Endothelial cell of umbilical vein (primary cell): Measurements from ENCODE around the gene TNFRSF11A. TPM values are rescaled to one million over a fixed set of nuclear protein-coding genes. Genes with fewer than 3 reads are reported as not detected.

Experiments
- BruUV-seq: library from RNA; stranded (reverse); fragments of 400-500 nt; replicated peaks from 2 replicates; lab custom pipeline; 2021; lab: Mats Ljungman, UMichigan
- CTCF ChIA-PET: fragments of 300-600, 350-600 bp; sonication (Branson Sonifier 250); formaldehyde crosslinking; loops from one replicate; lab custom pipeline; 2021; ENCODE audit warnings: antibody characterized with exemption, inconsistent platforms; lab: Charles Lee
- POLR2A ChIA-PET: fragments of 300-600, 350-600 bp; sonication (Branson Sonifier 250); formaldehyde crosslinking; loops from one replicate; lab custom pipeline; 2021; ENCODE audit warnings: antibody characterized with exemption, inconsistent platforms; lab: Charles Lee
- DNase-seq: peaks from one replicate; pipeline ENCODE4 v3.0.0-alpha.2; 2011; ENCODE audit warnings: low read depth, low spot score
- FAIRE-seq: peaks from 2 replicates; lab custom pipeline; 2011; peaks lifted over from hg19 to GRCh38; lab: Jason Lieb, UNC
- H2AFZ ChIP-seq: 2 replicates; pipeline ENCODE4 v1.6.0; 2012; ENCODE audit warnings: low read depth, low read length, control low read depth, inconsistent platforms
- H3K27ac ChIP-seq: 2 replicates; pipeline ENCODE4 v1.5.1; 2011; ENCODE audit warnings: low read depth, mild to moderate bottlenecking, control low read depth, low read length, moderate library complexity; ENCODE audit not compliant: insufficient read depth
- H3K27me3 ChIP-seq, 2 experiments: 2 replicates each; pipeline versions ENCODE4 v1.6.0 to v1.6.1; 2011; ENCODE audit warnings: low read length in 2 of 2, mixed read lengths in 1 of 2; ENCODE audit not compliant: control insufficient read depth in 2 of 2, insufficient read depth in 2 of 2
- H3K36me3 ChIP-seq, 2 experiments: 2 replicates in 1 of 2; 3 replicates in 1 of 2; pipeline ENCODE4 v1.5.1; 2011; ENCODE audit warnings: low read length in 2 of 2, mild to moderate bottlenecking in 1 of 2, moderate library complexity in 1 of 2; ENCODE audit not compliant: control insufficient read depth in 2 of 2, insufficient read depth in 2 of 2; ENCODE audit errors: extremely low read depth in 1 of 2
- H3K4me1 ChIP-seq: 3 replicates; pipeline ENCODE4 v1.5.1; 2011; ENCODE audit warnings: mild to moderate bottlenecking, low read length; ENCODE audit not compliant: control insufficient read depth, insufficient read depth; ENCODE audit errors: extremely low read depth
- H3K4me2 ChIP-seq: 2 replicates; pipeline ENCODE4 v1.6.1; 2011; ENCODE audit warnings: low read length, control low read depth, mixed read lengths; ENCODE audit not compliant: insufficient read depth
- H3K4me3 ChIP-seq, 3 experiments: fragments of 200-600 bp in 1 of 3; sonication (generic), shearing (Covaris generic) in 1 of 3; replicated peaks in 1 of 3; 2 replicates each; pipeline ENCODE4 v1.5.1; 2011 to 2016; ENCODE audit warnings: control low read depth in 3 of 3, low read length in 3 of 3, mild to moderate bottlenecking in 2 of 3, inconsistent platforms in 1 of 3, low read depth in 1 of 3, moderate library complexity in 1 of 3; ENCODE audit not compliant: insufficient read depth in 1 of 3
- H3K79me2 ChIP-seq: 2 replicates; pipeline ENCODE4 v1.6.0; 2012; ENCODE audit warnings: low read length, inconsistent platforms; ENCODE audit not compliant: control insufficient read depth, insufficient read depth
- H3K9ac ChIP-seq: replicated peaks from 2 replicates; pipeline ENCODE3; 2011; ENCODE audit warnings: low read length, control low read depth; ENCODE audit not compliant: insufficient read depth; ENCODE audit errors: extremely low read depth
- H3K9me1 ChIP-seq: replicated peaks from 3 replicates; pipeline ENCODE4 v1.6.0; 2011; ENCODE audit warnings: mild to moderate bottlenecking, low read length; ENCODE audit not compliant: control insufficient read depth, insufficient read depth; ENCODE audit errors: extremely low read depth
- H3K9me3 ChIP-seq: replicated peaks from 2 replicates; pipeline ENCODE4 v1.5.1; 2012; ENCODE audit warnings: low read length, inconsistent platforms; ENCODE audit not compliant: control insufficient read depth, insufficient read depth
- H4K20me1 ChIP-seq: replicated peaks from 2 replicates; pipeline ENCODE3; 2011; ENCODE audit warnings: mild to moderate bottlenecking, low read length; ENCODE audit not compliant: control insufficient read depth, insufficient read depth; ENCODE audit errors: extremely low read depth
- CTCF ChIP-seq, 2 donors: IDR thresholded peaks; 1 replicate in 1 of 2; 2 replicates in 1 of 2; pipeline ENCODE4 v1.5.1; 2011; ENCODE audit warnings: low read length in 2 of 2, mild to moderate bottlenecking in 2 of 2, moderate library complexity in 2 of 2, control low read depth in 1 of 2, inconsistent platforms in 1 of 2, low read depth in 1 of 2; ENCODE audit not compliant: insufficient read depth in 1 of 2; ENCODE audit errors: extremely low read depth in 1 of 2
- EZH2 ChIP-seq: IDR thresholded peaks from 2 replicates; pipeline ENCODE4 v1.6.1; 2012; ENCODE audit warnings: borderline replicate concordance, low read depth, mild to moderate bottlenecking, moderate library complexity, low read length, inconsistent platforms; ENCODE audit not compliant: severe bottlenecking
- FOS ChIP-seq: IDR thresholded peaks from 2 replicates; pipeline ENCODE4 v1.6.1; 2011; ENCODE audit warnings: mild to moderate bottlenecking, low read length, moderate library complexity, borderline replicate concordance; ENCODE audit not compliant: insufficient read depth
- GATA2 ChIP-seq: IDR thresholded peaks from 2 replicates; pipeline ENCODE4 v1.7.0; 2011; ENCODE audit warnings: low read depth, mild to moderate bottlenecking, moderate library complexity, mixed read lengths, low read length; ENCODE audit not compliant: insufficient read length, insufficient read depth
- JUN ChIP-seq: IDR thresholded peaks from 2 replicates; pipeline ENCODE4 v1.6.1; 2011; ENCODE audit warnings: borderline replicate concordance, low read depth; ENCODE audit not compliant: insufficient read length, insufficient read depth
- MAX ChIP-seq: IDR thresholded peaks from 2 replicates; pipeline ENCODE4 v1.6.1; 2011; ENCODE audit not compliant: insufficient read depth, insufficient read length
- MYC ChIP-seq: IDR thresholded peaks from one replicate; pipeline ENCODE4 v1.6.1; 2011; ENCODE audit warnings: mild to moderate bottlenecking, low read depth, low read length
- POLR2A ChIP-seq: IDR thresholded peaks from 2 replicates; pipeline ENCODE4 v1.6.1; 2012; ENCODE audit warnings: low read depth, mild to moderate bottlenecking, control low read depth, low read length
- POLR2AphosphoS5 ChIP-seq: IDR thresholded peaks from 2 replicates; pipeline ENCODE4 v1.6.1; 2012; ENCODE audit warnings: low read depth, mild to moderate bottlenecking, control low read depth, low read length, moderate library complexity; ENCODE audit not compliant: insufficient read depth
- dilution Hi-C: fragments of 300-500 bp; cut with MboI; formaldehyde crosslinking; loops from one replicate; pipeline ENCODE4 v1.15.0; 2019; ENCODE audit warnings: low sequenced_read_pairs; ENCODE audit not compliant: extremely low pct_ligation_motif_present
- intact Hi-C: fragments of 100-400 bp; cut with micrococcal nuclease; formaldehyde crosslinking; loops from one replicate; pipeline ENCODE4 v1.10.0; 2022
- polyA plus RNA-seq, 4 experiments: library from polyadenylated mRNA; depleted of rRNA in 3 of 4; stranded (reverse) in 3 of 4; unstranded in 1 of 4; fragments of >200 nt; gene quantifications; 2 replicates each; pipeline versions ENCODE4 v1.2.1 to v1.2.3, GENCODE V29; 2011 to 2012; ENCODE audit warnings: missing spikeins in 1 of 4
- total RNA-seq: library from RNA; stranded (reverse); gene quantifications from 2 replicates; pipeline ENCODE4 v1.2.3, GENCODE V29; 2021

TNFRSF11A gene
- total and polyA plus RNA-seq, 2 donors (not counting 3 experiments of a cell fraction or from before 2014, with no cell fraction given), result 10.4 to 11.1 TPM

GRCh38 chr18:62331581-62332356 lies 6.7 kb downstream of the TNFRSF11A start:
- no peaks in the 10 kb centered on the region for H3K27me3 ChIP-seq
- peak; percentile 34 for TF ChIP-seq POLR2AphosphoS5
- TF ChIP-seq CTCF (IDR thresholded peaks at IDR 0.05; ENCODE audit: extremely low read depth in 1 of 2, insufficient read depth in 1 of 2, low read depth in 1 of 2, low read length in 2 of 2), result no peak
- DNase-seq (peak; percentile 96), FAIRE-seq (peak; percentile 55)
- no peak overlapping the region for H3K4me3 ChIP-seq
- no peaks in the 10 kb centered on the region for H3K9me1 ChIP-seq
- peak overlapping the region; percentile 16 for H3K4me2 ChIP-seq
- POLR2A ChIA-PET, result interaction anchor here (0.9 kb wide), 1 partner anchor 16 kb away, joined by 3 read pairs; no protein-coding TSS in a partner anchor
- H2AFZ ChIP-seq, result no peak overlapping the region
- no peaks in the 10 kb centered on the region for H3K36me3 ChIP-seq
- no peaks in the 10 kb centered on the region for H4K20me1 ChIP-seq
- H3K79me2 ChIP-seq, result no peaks in the 10 kb centered on the region
- no peak overlapping the region for H3K9ac ChIP-seq
- peaks cover 81% of the 10 kb centered on the region for H3K4me1 ChIP-seq
- CTCF ChIA-PET, result interaction anchor here (0.7 to 2.4 kb wide), 11 partner anchors 12 to 252 kb away, joined by 3 to 12 read pairs (median 4); no protein-coding TSS in a partner anchor
- H3K27ac ChIP-seq, result peak overlapping the region; percentile 29
- intact Hi-C loops, result loop anchor here (5.0 to 10.0 kb wide), 2 partner anchors 49 to 727 kb away; no protein-coding TSS in a partner anchor
- dilution Hi-C loops, result no loop called here
- BruUV-seq, result no TSS peak
- no peaks in the 10 kb centered on the region for H3K9me3 ChIP-seq

- no peaks in the 10 kb centered on the region for H3K27me3 ChIP-seq
- intact Hi-C loops (loop anchor here (5.0 to 10.0 kb wide), 2 partner anchors 50 to 728 kb away; no protein-coding TSS in a partner anchor), dilution Hi-C loops (no loop called here)
- no peaks in the 10 kb centered on the region for H3K79me2 ChIP-seq
- H3K4me1 ChIP-seq, result peaks cover 76% of the 10 kb centered on the region
- H3K4me2 ChIP-seq, result peak overlapping the region; percentile 16
- BruUV-seq, result no TSS peak
- H3K36me3 ChIP-seq, result no peaks in the 10 kb centered on the region
- no peaks in the 10 kb centered on the region for H3K9me3 ChIP-seq
- CTCF ChIA-PET, result interaction anchor here (0.7 to 2.4 kb wide), 8 partner anchors 12 to 251 kb away, joined by 3 to 12 read pairs (median 4); no protein-coding TSS in a partner anchor
- H3K27ac ChIP-seq, result peak overlapping the region; percentile 29
- no peak for FAIRE-seq
- no peaks in the 10 kb centered on the region for H3K9me1 ChIP-seq
- TF ChIP-seq MAX, result no peak
- no peak for TF ChIP-seq GATA2
- no peak for TF ChIP-seq MYC
- no peak for TF ChIP-seq JUN
- no peak for TF ChIP-seq EZH2
- TF ChIP-seq POLR2AphosphoS5, result no peak
- TF ChIP-seq CTCF (IDR thresholded peaks at IDR 0.05; ENCODE audit: extremely low read depth in 1 of 2, insufficient read depth in 1 of 2, low read depth in 1 of 2, low read length in 2 of 2), result no peak
- TF ChIP-seq FOS, result no peak
- no peak for TF ChIP-seq POLR2A
- no peak overlapping the region for H2AFZ ChIP-seq
- H3K4me3 ChIP-seq, result no peak overlapping the region
- no peak overlapping the region for H3K9ac ChIP-seq
- DNase-seq, result peak; percentile 35
- no peaks in the 10 kb centered on the region for H4K20me1 ChIP-seq
- POLR2A ChIA-PET, result no interaction called here
Measured at GRCh38 chr18:62332431-62332830, 7.3 kb downstream of the TNFRSF11A start.
